ENCODE results near the gene SLC45A2.

SLC45A2 gene

DNA sequence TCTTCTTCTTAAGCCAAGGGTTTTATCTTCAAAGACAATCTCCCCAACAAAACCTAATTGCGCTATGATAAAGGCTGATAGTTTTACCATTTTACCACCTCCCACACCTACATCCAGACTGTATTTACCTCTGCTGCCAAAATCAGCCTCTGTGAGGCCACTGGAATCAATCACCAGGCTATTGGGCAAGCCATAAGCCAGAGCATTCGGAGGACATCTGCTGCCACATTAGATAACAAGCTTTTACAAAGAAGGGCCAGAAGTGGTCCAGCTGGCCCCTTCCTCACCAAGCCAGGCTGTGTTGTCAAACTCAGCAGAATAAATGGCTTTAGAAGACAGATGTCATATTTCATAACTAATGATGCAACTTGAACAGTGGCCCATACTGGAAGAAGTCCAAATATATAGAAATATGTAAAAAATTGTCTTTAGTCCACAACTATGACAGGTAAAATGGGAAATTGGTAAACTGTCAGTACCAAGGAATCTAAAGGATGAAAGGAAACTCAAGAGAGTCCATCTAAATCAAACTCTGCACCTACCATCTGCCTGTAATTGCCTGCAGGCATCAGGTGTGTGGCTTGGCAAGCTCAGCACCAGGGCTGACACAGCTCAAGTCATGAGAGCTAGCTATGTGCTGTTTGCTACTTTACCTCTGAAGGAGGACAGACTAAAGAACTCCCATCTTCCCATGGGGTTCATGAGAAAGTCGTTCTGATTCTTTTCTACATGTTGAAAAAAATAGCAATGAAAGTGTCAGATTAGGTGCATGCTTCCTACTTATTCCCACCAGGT lies 16.1 kb downstream of the SLC45A2 start:
- Histone ChIP-seq H3K9me2 (ENCODE audit: low read depth, low read length) (no peaks in the 10 kb centered on the region), H3K9ac (ENCODE audit: low read length) (no peak overlapping the region), H4K20me1 (ENCODE audit: insufficient read depth, low read length) (no peaks in the 10 kb centered on the region), H3K36me3 (ENCODE audit: insufficient read depth, low read length) (no peaks in the 10 kb centered on the region), H3K9me3 (ENCODE audit: low read length) (no peaks in the 10 kb centered on the region), H2AFZ (ENCODE audit: low read length) (no peak overlapping the region), H3K4me1 (ENCODE audit: insufficient read depth, low read length, severe bottlenecking) (no peaks in the 10 kb centered on the region), H3K27ac (ENCODE audit: low read depth, low read length, poor library complexity, severe bottlenecking) (no peak overlapping the region), H3K27me3 (ENCODE audit: insufficient read depth, low read length) (no peaks in the 10 kb centered on the region), H3K4me2 (ENCODE audit: low read length) (no peak overlapping the region), H3K79me2 (ENCODE audit: insufficient read depth, low read length) (no peaks in the 10 kb centered on the region), H3K4me3 (ENCODE audit: low read depth, low read length, poor library complexity, severe bottlenecking) (no peak overlapping the region), H3F3A (ENCODE audit: insufficient read depth, low read length) (no peaks in the 10 kb centered on the region)
- TF ChIP-seq, protein P1, sequence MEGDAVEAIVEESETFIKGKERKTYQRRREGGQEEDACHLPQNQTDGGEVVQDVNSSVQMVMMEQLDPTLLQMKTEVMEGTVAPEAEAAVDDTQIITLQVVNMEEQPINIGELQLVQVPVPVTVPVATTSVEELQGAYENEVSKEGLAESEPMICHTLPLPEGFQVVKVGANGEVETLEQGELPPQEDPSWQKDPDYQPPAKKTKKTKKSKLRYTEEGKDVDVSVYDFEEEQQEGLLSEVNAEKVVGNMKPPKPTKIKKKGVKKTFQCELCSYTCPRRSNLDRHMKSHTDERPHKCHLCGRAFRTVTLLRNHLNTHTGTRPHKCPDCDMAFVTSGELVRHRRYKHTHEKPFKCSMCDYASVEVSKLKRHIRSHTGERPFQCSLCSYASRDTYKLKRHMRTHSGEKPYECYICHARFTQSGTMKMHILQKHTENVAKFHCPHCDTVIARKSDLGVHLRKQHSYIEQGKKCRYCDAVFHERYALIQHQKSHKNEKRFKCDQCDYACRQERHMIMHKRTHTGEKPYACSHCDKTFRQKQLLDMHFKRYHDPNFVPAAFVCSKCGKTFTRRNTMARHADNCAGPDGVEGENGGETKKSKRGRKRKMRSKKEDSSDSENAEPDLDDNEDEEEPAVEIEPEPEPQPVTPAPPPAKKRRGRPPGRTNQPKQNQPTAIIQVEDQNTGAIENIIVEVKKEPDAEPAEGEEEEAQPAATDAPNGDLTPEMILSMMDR (IDR thresholded peaks at IDR 0.05; ENCODE audit: low read length): no peak
- no peak for TF ChIP-seq EZH2 (IDR thresholded peaks at IDR 0.05; ENCODE audit: borderline replicate concordance, low read length)

DNA sequence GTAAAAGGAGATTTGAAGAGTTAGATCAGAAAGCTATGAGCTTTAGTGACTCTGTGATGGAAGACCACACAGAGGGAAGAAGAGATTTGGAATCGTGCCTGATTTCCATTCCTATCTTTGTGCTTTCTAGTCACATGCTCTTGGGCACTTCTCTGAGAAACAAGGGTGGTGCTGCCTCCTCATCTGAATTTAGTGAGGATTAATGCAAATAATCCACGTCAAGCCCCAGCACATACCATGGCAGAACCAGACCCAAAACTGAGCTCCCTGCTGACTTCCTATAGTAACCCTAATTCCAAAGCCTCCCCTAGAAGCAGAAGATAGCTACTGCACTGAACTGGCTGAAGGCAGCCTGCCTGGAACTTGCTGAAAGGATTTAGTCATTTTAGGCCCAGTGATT lies 17.7 kb downstream of the SLC45A2 start:
- no peaks in the 10 kb centered on the region for H4K20me1 ChIP-seq (ENCODE audit: insufficient read depth, low read length)
- no peaks in the 10 kb centered on the region for H3K9me3 ChIP-seq (ENCODE audit: low read length)
- H3K27me3 ChIP-seq (ENCODE audit: insufficient read depth, low read length): no peaks in the 10 kb centered on the region
- no peak overlapping the region for H3K4me3 ChIP-seq (ENCODE audit: low read depth, low read length, poor library complexity, severe bottlenecking)
- no peaks in the 10 kb centered on the region for H3F3A ChIP-seq (ENCODE audit: insufficient read depth, low read length)
- no peak overlapping the region for H2AFZ ChIP-seq (ENCODE audit: low read length)
- no peaks in the 10 kb centered on the region for H3K4me1 ChIP-seq (ENCODE audit: insufficient read depth, low read length, severe bottlenecking)
- no peak overlapping the region for H3K9ac ChIP-seq (ENCODE audit: low read length)
- no peak overlapping the region for H3K27ac ChIP-seq (ENCODE audit: low read depth, low read length, poor library complexity, severe bottlenecking)
- H3K9me2 ChIP-seq (ENCODE audit: low read depth, low read length): no peaks in the 10 kb centered on the region
- TF ChIP-seq, protein P1 (IDR thresholded peaks at IDR 0.05; ENCODE audit: low read length): no peak
- TF ChIP-seq EZH2 (IDR thresholded peaks at IDR 0.05; ENCODE audit: borderline replicate concordance, low read length): no peak
- H3K79me2 ChIP-seq (ENCODE audit: insufficient read depth, low read length): no peaks in the 10 kb centered on the region
- H3K4me2 ChIP-seq (ENCODE audit: low read length): no peak overlapping the region
- no peaks in the 10 kb centered on the region for H3K36me3 ChIP-seq (ENCODE audit: insufficient read depth, low read length)

DNA sequence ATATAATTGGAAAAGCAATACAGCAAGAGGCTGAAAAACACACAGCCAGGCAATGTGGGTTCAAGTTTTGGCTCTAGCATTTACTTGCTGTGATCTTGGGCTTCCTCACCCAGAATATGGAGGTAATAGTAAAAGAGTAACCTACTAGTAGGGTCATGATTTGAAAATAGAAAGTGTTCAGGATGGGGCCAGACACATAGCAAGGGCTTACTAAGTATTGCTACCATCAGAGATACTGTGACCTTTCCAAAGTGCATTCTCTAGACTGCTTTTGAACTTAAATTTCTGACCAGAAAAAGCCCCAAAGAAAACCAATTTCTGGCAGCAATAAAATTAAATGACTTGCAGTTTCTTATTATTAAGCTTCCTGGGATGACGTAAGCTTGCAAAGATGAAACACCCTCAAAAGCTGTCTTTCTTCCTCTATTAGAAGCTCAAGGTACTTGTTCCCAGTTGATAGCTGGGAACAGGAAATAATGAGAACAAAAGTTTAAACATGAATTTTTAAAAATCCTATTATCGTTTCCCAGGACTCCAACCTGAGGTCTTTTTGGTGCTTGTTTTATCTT lies 20.3 kb downstream of the SLC45A2 start:
- no peaks in the 10 kb centered on the region for H3K27me3 ChIP-seq (ENCODE audit: insufficient read depth, low read length)
- no peaks in the 10 kb centered on the region for H3K36me3 ChIP-seq (ENCODE audit: insufficient read depth, low read length)
- H3K4me1 ChIP-seq (ENCODE audit: insufficient read depth, low read length, severe bottlenecking): no peaks in the 10 kb centered on the region
- no peaks in the 10 kb centered on the region for H3K9me3 ChIP-seq (ENCODE audit: low read length)
- TF ChIP-seq EZH2 (IDR thresholded peaks at IDR 0.05; ENCODE audit: borderline replicate concordance, low read length): no peak
- TF ChIP-seq, protein P1 (IDR thresholded peaks at IDR 0.05; ENCODE audit: low read length): no peak
- no peak overlapping the region for H2AFZ ChIP-seq (ENCODE audit: low read length)
- no peaks in the 10 kb centered on the region for H3K9me2 ChIP-seq (ENCODE audit: low read depth, low read length)
- no peaks in the 10 kb centered on the region for H3K79me2 ChIP-seq (ENCODE audit: insufficient read depth, low read length)
- H3K4me2 ChIP-seq (ENCODE audit: low read length): no peak overlapping the region
- H3F3A ChIP-seq (ENCODE audit: insufficient read depth, low read length): no peaks in the 10 kb centered on the region
- H3K9ac ChIP-seq (ENCODE audit: low read length): no peak overlapping the region
- H3K27ac ChIP-seq (ENCODE audit: low read depth, low read length, poor library complexity, severe bottlenecking): no peak overlapping the region
- H3K4me3 ChIP-seq (ENCODE audit: low read depth, low read length, poor library complexity, severe bottlenecking): no peak overlapping the region
- H4K20me1 ChIP-seq (ENCODE audit: insufficient read depth, low read length): no peaks in the 10 kb centered on the region

Data from OCI-LY1 (cell line).